ENCODE results near the gene OPRM1.

The OPRM1 gene

GRCh38 chr6:154228521-154228905 is 189.5 kb downstream of the OPRM1 start:
- TF ChIP-seq CTCF (IDR thresholded peaks at IDR 0.05), result no peak
- no peak for DNase-seq (ENCODE audit: low spot score)
- no peak overlapping the region for H3K27ac ChIP-seq

GRCh38 chr6:154229786-154230185 is 190.7 kb downstream of the OPRM1 start:
- no peak overlapping the region for H3K4me3 ChIP-seq
- H3K27ac ChIP-seq, result no peak overlapping the region
- DNase-seq (ENCODE audit: low spot score), result no peak
- TF ChIP-seq CTCF (IDR thresholded peaks at IDR 0.05), result no peak

More at GRCh38 chr6:154228521-154228905, 189.5 kb downstream of the OPRM1 start:
- no peak overlapping the region for H3K4me3 ChIP-seq

- Histone ChIP-seq H3K4me3 (no peak overlapping the region), H3K27ac (no peak overlapping the region)
- DNase-seq (ENCODE audit: low spot score), result no peak
- TF ChIP-seq CTCF (IDR thresholded peaks at IDR 0.05), result no peak
Observed at GRCh38 chr6:154230393-154230792, 191.4 kb downstream of the OPRM1 start.

GRCh38 chr6:154230910-154231595 is 192.0 kb downstream of the OPRM1 start:
- no peak for DNase-seq (ENCODE audit: low spot score)
- no peak for TF ChIP-seq CTCF (IDR thresholded peaks at IDR 0.05)
- no peak overlapping the region for H3K4me3 ChIP-seq
- no peak overlapping the region for H3K27ac ChIP-seq

- no peak for TF ChIP-seq CTCF (IDR thresholded peaks at IDR 0.05)
- Histone ChIP-seq H3K27ac (no peak overlapping the region), H3K4me3 (no peak overlapping the region)
- DNase-seq (ENCODE audit: low spot score), result no peak
Observed at GRCh38 chr6:154232013-154232910, 193.2 kb downstream of the OPRM1 start.

- Histone ChIP-seq H3K27ac (no peak overlapping the region), H3K4me3 (no peak overlapping the region)
- no peak for DNase-seq (ENCODE audit: low spot score)
- no peak for TF ChIP-seq CTCF (IDR thresholded peaks at IDR 0.05)
Observed at GRCh38 chr6:154233383-154233782, 194.3 kb downstream of the OPRM1 start.
